Non-pigmented ciliary epithelial cell (primary cell): ENCODE measurements around the gene C15orf61.

Experiments used
- DNase-seq: peaks from one replicate; pipeline ENCODE4 v3.0.0-alpha.2; 2010; ENCODE audit warnings: low read depth

Gene C15orf61

GRCh38 chr15:67551207-67551743 lies 30.3 kb downstream of the C15orf61 start:
- DNase-seq: no peak

- no peak for DNase-seq
Measured at GRCh38 chr15:67554580-67554979, 33.6 kb downstream of the C15orf61 start.

- DNase-seq: no peak
Measured at GRCh38 chr15:67556976-67557570, 36.1 kb downstream of the C15orf61 start.

DNA sequence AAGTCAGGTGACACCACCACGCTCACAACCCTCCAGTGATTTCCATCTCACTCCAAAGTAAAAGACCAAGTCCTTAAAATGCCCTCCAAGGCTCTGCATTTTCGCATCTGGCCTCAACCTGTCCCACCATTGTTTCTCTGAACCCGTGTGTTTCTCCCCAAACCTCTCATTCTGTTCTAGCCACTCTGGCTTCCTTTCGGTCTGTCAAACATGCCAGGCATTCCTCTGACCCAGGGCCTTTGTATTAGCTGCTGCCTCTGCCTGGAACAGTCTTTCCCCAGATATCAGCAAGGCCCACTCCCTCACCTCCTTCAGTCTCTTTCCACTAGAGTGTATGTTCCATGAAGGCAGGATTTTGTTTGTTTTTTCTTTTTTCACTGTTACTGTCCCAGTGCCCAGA lies 37.6 kb downstream of the C15orf61 start:
- no peak for DNase-seq

DNA sequence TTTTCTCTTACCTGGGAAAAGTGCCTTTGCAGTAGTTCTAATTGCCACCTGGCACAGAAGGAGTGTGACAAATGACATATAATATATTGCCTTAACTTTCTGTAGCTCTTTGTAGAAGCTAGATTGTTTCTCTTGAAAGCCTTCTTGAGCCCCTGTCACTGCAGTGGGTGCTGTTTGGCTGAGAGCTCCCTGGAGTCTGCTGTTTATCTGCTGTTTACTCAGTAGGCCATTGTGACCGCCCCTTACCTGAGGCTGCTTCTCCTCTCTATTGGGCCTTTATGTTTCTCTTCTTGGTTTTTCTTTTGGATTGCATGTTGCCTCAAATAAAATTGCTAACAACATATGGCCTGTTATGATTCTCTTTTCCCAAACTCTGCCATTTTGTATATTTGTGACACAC lies 38.2 kb downstream of the C15orf61 start:
- no peak for DNase-seq

- no peak for DNase-seq
Measured at GRCh38 chr15:67559576-67559975, 38.6 kb downstream of the C15orf61 start.

DNA sequence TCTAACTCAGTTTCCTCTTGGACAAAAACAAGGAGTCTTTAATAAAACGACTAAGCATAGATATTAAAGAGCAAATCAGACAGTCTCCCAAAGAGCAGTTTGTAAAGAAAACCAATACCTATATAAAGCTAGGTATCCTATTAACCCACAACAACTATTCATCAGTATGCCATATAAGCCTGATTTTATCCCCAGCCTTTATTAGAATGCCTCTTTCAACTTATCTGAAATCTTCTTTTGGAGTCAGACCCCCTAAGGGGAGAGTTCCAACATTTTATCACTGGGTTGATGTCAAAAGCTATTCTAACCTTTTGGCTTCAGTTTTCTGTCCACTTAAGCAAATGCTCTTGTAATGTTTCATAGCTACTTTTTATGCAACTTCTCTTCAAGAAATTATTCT lies 39.4 kb downstream of the C15orf61 start:
- no peak for DNase-seq

GRCh38 chr15:67563092-67563491 lies 42.2 kb downstream of the C15orf61 start:
- DNase-seq: no peak

DNA sequence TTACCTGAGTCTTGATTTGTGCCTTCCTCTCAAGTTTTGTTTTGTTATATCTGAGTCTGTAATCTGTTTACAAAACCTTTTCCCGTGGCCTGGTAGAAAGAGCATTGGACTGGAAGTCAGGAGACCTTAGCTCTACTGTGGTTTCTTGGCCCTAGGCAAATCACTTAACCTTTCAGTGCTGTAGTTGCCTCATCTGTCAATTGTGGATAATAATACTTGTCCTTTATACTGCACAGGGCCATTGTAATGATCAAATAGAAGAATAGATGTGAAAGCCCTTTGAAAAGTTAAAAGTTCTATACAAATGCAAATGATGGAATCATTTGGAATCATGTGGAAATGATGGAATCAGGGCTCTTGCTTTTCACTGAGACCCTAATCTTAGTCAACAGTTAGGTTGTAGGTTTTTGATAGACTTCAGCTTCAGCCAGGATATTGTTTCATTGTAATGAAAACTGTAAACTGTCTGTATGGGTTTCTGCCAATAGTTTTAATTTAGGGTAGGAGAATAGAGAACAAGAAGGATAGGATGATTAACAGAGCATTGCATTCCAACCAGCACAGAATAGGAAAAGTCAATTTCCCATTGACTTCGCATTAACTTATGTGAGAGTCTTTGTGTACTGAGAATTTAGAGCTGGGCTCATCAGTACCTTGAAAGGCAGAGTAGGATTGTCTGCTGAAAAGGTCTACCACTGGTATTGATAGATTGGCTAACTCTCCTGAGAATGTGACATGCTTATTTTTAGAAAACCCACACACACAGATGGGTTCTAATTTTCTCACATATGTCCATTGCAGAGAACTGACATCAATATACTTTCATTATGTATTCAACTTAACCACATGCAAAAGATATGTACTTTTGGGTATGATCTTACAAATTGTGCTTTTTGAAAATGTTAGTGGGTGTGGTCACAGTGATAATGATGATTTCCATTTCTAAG lies 43.4 kb downstream of the C15orf61 start:
- DNase-seq: no peak

GRCh38 chr15:67564968-67565345 lies 44.0 kb downstream of the C15orf61 start:
- peak; percentile 40 for DNase-seq

GRCh38 chr15:67569668-67570067 lies 48.7 kb downstream of the C15orf61 start:
- DNase-seq: no peak

- DNase-seq: no peak
Measured at GRCh38 chr15:67570875-67571647, 50.1 kb downstream of the C15orf61 start.

GRCh38 chr15:67571648-67572415 lies 50.9 kb downstream of the C15orf61 start:
- DNase-seq: no peak

DNA sequence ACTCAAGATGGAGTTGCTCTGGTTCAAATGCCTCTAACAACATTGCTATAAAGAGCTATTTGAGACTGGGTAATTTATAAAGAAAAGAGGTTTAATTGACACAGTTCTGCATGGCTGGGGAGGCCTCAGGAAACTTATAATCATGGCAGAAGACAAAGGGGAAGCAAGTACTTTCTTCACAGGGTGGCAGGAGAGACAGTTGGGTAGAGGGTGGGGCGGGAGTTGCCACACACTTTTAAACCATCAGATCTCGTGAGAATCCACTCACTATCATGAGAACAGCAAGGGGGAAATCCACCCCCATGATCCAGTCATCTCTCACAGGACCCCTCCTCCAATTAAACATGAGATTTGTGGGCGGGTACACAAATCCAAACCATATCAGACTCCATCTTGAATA lies 52.3 kb downstream of the C15orf61 start:
- DNase-seq: no peak

GRCh38 chr15:67575039-67575502 lies 54.1 kb downstream of the C15orf61 start:
- DNase-seq: no peak

DNA sequence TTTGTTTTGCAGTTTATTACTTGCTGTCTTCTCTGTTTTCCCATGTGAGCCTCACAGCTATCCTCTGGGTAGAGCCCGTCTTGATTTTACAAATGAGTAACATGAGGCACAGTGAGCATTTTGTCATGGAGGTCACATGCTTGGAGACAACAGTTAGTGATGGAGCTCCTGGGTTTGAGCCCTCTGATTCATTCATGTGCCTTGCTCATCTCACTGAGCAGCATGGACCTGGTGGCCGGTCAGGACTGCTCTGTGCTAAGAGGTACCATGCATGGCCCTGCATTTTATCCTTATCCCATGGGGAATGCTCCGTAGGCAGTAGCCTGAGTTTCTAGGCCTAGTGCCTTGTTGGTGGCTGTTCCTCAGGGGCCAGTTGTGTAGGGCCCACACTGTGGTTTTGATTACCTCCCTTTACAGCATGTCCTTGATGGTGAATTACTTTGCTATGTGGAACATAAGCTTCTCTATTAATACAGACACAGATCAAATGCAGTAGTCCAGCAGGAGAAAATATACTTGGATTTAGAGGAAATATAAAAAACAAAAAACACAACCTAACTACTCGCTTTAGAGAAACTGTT lies 57.2 kb downstream of the C15orf61 start:
- DNase-seq: no peak

- no peak for DNase-seq
Measured at GRCh38 chr15:67579164-67579563, 58.2 kb downstream of the C15orf61 start.
